ENCODE data around the gene SLC19A1.

DNA sequence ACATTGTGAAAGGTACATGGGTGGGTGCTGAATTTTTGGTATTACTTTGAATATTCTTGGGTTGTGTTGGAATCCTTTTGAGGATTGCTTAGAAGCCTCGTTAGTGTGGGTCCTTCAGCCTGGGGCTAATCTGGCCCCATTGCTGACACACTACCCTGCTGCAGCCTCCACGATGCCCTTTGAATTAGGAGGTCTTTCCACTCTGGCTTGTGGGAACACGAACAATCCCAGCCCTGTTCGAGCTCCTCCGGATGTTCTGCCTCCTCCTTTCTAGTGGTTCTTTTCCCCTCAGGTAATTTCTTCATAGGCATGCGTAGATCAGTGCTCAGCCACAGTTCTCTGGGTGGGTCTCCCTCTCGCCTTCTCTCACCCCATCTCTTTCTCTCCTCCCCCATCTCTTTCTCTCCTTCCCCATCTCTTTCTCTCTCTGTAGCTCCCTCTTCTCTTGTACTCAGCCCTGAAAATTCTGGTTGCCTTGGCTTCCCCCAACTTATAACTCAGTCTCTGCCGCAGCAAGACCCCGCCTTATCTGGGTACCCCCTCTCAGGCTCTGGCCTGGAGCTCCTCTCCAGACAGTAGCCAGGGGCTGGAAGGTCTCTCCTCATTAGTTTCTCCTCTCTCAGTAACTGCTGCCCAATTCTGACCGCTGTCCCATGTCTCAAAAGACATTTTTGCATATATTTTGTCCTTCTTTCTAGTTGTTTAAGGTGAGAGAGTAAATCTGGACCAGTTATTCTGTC, 46.0 kb upstream of the SLC19A1 start:
- TF ChIP-seq CTCF (IDR thresholded peaks at IDR 0.05 in 8 of 11, conservative IDR thresholded peaks at IDR 0.05 in 3 of 11): no peak
- TF ChIP-seq POLR2A (IDR thresholded peaks at IDR 0.05): no peak
